Lung microvascular endothelial cell (primary cell): ENCODE results near the gene ERVFRD-1. TPM values are rescaled to one million over a fixed set of nuclear protein-coding genes. Genes with fewer than 3 reads are reported as not detected.

Experiments
- DNase-seq, 2 donors: peaks; one replicate each; pipeline versions ENCODE4 v3.0.0 to v3.0.0-alpha.2; 2010; ENCODE audit warnings: low read depth in 2 of 2
- total RNA-seq: library from RNA; depleted of rRNA; stranded (reverse); fragments of >200 nt; gene quantifications from 2 replicates; pipeline ENCODE4 v1.2.1, GENCODE V29; 2014

ERVFRD-1 gene, protein sequence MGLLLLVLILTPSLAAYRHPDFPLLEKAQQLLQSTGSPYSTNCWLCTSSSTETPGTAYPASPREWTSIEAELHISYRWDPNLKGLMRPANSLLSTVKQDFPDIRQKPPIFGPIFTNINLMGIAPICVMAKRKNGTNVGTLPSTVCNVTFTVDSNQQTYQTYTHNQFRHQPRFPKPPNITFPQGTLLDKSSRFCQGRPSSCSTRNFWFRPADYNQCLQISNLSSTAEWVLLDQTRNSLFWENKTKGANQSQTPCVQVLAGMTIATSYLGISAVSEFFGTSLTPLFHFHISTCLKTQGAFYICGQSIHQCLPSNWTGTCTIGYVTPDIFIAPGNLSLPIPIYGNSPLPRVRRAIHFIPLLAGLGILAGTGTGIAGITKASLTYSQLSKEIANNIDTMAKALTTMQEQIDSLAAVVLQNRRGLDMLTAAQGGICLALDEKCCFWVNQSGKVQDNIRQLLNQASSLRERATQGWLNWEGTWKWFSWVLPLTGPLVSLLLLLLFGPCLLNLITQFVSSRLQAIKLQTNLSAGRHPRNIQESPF
- total RNA-seq = under 0.01 TPM in 1 of 2 replicates, not detected in the other

DNA sequence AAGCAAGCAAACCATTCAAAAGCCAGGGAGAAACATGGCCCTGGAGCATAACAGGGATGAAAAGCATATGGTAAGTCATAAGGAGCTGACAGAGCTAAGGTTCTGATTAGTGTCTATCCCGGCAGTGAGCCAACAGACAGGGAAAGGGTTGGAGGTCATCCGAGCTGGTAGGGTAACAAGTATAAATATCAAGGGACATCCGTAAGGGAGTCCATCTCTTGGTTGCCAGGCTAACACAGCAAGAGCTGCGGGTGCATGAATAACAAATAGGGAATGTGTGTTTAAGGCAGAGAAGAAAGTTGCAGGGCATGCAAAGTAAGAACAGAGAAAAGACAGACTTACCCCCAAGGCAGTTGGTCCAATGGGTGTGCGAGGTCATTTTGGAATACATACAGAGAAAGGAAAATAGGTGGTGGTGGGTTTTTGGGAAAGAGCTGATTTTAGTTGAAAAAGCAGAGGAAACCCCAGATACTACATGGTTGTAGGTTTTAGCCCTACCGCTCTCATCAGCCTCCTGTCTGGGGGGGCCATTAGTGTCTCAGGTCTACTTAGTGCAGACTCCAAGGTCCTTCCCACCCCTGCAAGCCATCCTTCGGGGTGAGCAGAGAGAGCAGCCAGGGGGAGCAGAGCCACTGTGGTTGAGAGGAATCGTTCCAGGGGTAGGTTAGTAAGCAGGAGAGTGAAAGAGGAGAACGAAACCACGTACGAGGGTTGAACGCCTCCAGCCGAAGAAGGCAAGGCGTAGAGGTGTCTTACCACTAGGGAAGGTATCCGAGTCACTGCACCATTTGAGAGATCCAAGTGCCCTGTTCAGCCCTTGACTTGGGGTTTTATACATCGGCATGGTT is at the start of gene ERVFRD-1:
Gene ERVFRD-1 (minus strand): TSS at position 805 of the 848 bp plus-strand sequence. CDS start 6,415 bp downstream, outside the sequence.
- no peak for DNase-seq

DNA sequence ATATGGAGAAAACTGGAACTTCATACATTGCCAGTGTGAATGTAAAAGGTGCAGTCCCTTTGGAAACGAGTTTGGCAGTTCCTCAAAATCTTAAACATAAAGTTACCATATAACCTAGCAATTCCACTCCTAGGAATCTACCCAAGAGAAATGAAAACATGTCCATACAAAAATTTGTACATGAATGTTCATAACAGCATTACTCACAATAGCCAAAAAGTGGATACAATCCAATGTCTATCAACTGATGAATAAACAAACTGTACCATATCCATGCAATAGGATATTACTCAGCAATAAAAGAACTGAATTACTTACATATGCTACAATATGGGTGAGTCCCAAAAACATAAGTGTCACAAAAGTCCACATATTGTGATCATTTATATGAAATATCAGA is 48.7 kb upstream of the ERVFRD-1 start:
- no peak for DNase-seq

DNA sequence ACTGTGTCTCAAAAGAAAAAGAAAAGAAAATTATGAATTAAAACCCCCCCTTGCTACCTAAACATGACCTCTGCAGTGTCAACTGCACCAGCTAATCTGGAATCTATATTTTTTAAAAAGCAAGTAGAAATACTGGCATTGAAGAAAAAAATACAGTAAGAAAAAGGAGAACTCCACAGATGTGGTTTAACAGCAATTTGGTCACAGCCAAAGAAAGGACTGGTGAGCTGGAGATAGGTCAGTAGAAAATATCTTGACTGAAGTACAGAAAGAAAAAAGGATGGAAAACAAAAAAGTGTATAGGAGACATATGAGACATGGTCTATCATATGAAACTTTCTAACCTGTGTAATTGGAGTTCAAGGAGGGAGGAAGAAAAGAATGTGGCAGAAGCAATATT is 44.1 kb upstream of the ERVFRD-1 start:
- no peak for DNase-seq

DNA sequence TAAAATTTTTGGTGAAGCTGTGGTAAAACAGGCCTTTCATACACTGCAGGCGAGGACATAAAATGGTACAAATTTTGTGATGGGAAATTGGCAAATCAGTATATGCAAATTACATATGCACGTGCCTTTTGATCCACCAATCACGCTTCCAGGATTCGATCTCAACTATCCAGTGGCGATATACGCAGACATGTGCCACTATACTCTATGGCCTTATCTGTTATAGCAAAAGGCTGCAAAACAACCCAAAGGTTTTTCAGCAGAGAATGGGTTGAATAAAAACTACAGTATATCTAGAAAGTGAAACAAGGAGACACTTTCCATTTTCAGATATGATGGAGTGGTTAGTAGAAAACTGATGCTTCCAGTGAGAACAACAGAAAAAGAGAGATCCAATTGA is 41.9 kb upstream of the ERVFRD-1 start:
- DNase-seq = no peak

DNA sequence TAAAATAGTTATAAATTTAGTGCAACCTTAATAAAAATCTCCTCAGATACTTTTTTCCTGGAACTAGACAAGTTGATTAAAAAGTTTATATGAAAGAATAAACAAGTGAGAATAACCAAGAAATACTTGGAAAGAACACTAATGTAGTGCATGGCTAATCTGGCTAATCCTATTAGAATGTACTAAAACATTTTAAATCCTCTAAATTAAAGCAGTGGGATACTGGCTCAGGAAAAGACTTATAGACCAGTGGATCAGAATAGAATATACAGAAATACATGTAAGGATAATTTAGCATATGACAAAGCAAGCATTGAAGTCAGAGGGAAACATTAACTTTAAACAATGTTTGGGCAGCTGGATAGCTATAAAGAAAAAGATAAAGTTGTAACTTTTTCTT is 41.1 kb upstream of the ERVFRD-1 start:
- DNase-seq = no peak

DNA sequence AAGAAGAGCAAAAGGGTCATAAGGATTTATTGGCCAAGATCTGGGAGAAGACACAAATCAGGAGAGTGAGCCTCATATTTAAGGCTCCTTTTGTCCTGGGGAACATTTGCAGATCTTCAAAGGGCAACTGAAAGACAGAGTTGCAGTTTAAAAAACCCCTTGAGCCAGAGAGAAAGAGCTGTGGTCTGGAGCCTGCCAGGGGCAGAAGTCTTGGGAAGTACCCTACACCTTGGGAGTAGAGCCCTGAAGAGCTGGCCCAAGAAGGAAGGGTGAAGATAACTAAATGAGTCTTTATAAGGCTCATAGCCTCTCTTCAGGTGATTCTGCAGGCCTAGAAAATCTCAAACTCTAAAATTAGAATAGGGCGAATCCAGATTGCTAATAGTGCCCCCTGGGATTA is 40.0 kb upstream of the ERVFRD-1 start:
- DNase-seq = no peak

DNA sequence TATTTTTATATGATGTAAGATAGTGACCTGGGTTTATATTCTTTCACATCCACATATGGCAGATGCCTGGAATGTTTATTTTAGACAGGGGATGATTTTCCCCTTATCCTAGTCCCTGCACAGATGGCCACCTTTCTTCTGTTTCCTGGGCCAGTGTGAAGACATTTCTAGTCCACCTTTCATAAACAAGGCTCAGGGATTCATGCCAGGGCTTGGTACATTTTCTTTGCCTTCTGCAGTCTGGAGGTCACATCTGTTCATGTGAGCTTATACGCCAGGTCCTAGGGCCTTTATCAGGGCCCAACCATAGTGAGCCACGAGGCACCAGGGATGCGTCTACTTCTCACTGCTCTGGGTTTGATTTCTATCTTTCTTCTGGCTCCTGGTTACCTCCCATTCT is 38.0 kb upstream of the ERVFRD-1 start:
- no peak for DNase-seq

DNA sequence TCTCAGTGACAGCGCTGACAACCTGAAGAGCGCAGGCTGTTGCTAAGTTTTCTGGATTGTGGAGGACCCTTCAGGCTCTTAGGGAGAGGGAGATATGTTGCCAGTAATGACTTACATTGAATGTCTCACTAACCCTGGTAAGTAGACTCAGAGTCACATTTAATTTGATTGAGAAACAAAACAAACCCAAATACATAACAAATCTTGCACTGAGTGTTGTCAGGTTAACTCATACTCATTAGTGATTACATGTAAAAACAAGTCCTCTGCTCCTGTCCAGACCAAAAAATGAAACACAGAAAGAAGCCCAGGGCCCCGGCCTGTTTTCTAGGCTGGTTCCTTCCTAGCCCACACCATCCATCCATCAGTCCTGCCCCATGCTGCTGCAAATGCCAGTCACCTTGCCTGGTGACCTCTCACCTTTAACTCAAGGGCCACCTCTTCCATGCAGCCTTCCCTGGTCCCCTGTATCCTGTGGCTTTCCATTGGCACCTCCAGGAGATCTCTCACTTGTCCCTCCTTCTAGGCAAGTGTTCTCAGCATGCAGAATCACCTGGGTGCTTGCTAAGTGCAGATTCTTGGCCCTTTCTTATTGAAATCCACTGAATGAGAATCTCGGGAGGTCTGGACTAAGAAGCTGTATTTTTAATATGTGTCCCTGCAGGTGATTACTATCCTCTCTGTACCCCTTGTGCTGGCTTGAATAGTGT is 34.7 kb upstream of the ERVFRD-1 start:
- no peak for DNase-seq

DNA sequence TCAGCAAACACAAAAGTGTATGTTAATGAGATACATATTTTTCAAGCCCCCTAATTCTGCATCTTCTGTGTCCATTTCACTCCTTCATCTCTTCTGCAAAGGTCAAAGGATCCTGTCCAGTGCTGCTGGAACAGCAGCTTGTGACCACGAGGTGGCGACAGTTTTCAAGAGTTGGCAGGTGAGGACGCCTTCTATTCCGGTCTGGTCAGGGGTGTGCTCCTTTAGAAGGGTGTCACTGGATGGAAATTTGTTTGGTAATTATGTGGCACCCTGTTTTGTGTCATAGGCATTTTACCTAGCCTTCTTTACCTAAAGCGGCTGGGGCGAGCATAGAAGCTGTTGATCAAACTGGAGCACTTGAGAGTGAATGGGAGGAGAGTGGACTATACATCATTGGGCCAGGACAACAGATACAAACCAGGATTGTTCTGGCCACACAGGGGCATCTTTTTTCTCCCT is 32.9 kb upstream of the ERVFRD-1 start:
- DNase-seq = peak; percentile 80 to 81

DNA sequence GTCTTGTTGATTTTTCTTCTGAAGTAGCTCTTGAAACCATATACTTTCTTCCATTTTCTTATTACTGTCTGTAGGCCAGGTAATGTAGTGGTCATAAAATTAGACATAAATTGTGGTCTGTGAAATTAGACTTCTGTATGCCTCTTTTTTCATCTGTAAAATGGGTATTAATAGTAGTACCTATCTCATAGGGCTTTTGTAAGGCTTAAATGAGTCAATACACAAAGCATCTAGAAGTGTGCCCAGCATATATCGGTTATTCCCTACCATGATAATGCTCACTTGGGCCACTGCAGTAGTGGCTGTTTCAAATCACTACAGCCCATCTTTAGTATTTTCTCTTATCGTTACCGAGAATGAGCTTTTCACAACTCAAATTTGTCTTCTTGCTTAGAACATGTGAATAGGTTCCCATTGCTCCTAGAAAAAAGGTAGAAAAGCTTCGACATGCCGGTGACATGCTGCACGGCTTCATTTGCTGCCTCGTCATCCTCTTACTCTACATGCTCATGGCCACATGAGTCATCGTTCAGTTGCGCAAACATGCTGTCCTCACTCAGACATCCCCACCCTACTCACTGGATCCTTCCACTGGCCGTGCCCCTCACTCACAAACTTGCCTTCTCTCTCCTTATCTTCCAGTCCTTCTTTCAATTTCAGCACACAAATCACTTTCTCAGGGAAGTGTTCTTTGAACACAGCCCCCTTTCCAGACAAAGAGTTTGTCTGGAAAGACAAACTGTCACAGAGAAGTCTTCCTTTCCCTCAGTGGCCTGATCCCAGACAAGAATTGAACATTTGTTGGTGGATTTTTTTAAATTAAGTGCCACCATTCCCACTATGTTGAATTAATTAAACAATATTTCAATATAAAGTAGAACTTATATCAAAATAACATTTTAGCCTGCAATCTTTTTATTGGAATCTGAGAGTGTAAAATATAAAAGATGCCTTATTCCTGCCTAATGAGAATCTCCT is 32.2 kb upstream of the ERVFRD-1 start:
- DNase-seq = peak; percentile 72 to 92

DNA sequence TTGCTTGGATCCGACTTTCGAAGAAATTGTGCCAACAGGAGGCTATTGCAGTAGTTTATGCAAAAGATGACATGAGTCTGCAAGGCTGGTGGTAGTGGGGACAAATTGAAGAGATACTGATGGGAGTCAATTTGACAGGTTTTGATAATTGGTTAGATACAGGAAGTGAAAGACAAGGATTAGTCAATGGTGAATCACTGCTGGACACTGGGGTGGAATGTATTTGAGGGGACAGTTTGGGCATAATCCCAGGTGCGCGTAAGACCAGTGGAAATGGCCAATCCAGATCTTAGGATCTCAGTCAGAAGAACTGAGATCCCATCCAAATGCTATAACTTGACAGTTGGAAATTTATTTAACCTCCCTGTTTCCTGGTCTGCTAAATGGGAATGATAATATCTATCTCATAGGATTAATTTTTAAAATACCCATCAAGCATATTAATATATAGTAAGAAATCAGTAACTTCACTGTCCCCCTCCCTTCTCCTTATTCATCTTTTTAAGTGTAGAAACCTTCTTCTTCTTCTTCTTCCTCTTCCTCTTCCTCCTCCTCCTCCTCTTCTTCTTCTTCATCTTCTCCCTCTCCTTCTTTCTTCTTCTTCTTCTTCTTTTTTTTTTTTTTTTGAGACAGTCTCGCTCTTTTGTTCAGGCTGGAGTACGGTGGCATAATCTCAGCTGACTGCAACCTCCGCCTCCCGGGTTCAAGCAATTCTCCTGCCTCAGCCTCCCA is 30.9 kb upstream of the ERVFRD-1 start:
- no peak for DNase-seq

DNA sequence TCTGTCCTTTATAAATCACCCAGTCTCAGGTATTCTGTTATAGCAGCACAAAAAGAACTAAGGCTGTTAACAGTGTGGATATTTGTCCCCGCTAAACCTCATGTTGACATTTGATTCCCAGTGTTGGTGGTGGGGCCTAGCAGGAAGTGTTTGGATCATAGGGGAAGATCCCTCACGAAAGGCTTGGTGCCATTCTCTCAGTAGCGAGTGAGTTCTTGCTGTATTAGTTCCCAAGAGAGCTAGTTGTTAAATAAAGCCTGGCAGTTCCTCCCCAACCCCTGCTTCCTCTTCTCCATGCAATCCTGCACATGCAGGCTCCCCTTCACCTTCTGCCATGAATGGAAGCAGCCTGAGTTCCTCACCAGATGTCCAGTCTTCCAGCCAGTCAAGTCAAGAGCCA is 29.8 kb upstream of the ERVFRD-1 start:
- DNase-seq = no peak

DNA sequence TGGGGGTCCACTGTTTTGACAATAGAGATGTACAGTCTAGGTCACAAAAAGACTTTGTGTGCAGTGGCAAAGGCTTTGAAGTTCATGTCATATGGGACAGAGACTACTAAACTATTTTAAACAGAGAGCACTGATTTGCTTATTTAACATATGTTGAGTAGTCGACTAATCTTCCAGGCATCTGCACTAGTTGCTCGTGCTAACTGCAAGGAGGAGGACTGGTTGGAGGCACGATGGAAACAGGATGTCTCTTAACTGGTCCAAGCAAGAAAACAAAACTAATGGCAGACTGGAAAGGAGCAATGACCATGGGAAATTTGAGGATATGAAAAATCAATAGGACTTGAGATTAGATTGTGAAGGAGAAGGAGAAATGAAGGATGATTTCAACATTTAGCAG is 28.5 kb upstream of the ERVFRD-1 start:
- no peak for DNase-seq

DNA sequence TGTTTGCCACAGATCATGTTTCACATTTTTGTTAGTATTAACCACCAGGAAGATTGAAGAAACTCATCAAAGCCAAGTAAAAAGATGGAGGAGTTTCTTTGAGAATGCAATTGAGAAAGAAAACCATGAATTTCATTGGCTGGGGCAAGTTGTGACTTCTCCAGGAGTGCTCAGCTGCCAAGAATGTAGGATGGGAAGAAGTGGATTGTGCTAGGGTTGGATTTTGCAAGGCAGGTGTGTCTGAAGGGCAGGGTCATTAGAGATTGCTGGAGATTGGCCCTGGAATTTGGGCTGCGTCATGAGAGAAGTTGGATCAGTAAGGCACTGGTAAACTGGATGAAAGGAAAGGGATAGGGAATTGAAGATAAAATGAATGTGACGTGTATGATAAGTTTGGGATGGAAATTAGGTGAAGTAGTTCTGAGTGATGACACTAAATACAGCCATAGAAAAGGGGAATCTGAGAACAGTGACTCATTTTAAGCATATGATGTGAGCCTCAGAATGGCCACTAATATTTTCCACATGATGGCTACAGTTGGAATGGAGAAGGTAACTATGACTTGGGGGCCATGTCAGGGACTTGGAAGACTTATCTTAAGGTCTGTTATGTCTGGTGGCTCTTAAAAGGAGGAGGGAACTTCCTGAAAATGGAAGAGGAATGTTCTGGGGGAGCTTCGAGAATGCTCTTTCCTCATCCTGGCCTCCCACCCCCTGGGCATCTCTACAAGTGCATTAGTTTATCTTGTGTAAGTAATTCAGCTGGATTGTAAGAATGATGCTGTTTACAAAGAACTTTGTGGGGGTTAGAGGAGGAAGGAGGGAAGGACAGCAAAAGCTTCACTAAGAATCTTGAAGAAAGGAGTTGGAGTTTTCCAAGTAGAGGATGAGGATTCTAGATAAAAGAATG is 27.8 kb upstream of the ERVFRD-1 start:
- no peak for DNase-seq

DNA sequence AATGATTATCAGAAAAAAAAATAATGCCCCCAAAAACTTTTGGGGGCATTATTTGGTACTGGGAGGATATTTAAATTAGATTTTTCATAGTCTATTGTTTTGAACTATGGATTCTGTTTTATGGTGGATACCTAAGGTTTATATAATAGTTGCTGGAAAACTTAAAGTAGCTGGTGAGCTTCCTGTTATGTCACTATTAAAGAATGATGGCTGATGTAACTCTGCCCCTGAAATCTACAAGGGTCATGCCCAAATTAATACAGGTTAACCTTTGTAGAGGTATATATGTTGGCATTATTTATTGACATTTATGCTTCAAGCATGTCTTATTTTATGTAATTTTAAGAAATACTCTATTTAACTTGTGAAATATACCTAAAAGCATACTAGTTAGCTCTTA is 25.3 kb upstream of the ERVFRD-1 start:
- no peak for DNase-seq

DNA sequence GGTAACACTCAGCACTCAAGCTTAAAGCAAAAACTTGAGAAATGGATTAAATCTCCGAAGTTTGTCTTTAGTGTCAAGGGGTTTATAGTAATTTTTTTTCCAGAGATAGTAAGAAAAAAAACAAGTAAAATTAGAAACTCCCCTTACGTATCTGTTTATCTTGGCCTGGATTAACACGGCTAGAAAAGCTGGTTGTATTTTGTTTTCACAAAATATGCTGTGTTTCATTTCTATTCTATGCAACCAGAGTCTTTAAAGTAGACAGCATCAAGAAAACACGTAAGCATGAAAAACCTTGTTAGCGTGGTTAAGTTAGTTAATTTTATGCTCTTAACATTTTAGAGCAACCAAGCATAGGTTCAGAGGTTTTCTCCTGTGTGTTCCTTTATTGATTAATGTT is 21.8 kb upstream of the ERVFRD-1 start:
- DNase-seq = peak in 1 of 2 donors; percentile 49

DNA sequence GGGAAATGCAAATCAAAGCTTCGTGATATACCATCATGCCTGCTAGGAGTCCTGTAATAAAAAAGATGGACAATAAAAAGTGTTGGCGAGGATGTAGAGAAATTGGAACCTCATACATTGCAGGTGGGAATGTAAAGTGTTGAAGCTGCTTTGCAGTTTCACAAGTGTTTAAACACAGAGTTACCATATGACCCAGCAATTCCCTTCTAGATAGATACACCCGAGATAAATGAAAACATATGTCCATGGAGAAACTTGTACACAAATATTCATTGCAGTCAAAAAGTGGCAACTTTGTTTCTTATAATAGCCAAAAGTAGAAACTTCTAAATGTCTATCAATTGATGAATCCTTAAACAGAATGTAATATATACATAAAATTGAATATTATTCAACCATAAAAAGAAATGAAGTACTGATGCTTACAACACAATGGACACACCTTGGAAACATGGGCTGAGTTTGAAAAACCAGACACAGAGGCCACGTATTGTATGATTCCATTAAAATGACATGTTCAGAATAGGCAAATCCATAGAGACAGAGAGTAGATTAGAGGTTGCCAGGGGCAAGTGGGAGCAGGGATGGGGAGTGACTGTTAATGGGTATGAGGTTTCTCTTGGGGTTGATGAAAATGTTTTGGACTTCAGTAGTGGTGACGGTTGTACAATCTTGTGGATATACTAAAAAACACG is 20.8 kb upstream of the ERVFRD-1 start:
- DNase-seq = no peak

DNA sequence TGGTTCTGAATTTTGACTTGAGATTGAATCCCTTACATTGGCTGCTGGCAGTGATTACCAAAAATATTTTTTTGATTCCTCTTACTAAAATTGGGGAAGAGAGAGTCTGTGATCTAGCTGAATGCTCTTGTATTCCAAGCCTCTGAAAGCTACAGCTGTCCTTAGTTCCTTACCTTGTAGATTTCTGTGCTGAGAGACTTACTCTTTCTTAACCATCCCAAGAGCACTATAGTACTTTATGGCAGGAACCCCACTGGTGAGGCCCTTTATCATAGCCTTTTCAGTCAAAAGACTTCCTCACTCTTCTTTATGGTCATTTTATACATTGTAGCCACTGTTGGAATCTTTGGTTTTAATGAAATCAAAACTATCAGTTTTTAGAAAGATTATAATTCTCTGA is 19.1 kb upstream of the ERVFRD-1 start:
- DNase-seq = no peak
